B cell (primary cell): ENCODE results near the gene PRKACB. TPM values are rescaled to one million over a fixed set of nuclear protein-coding genes. Genes with fewer than 3 reads are reported as not detected.

Experiments
- ATAC-seq: fragments of 200-7000 bp; cut with Tn5 transposase; one replicate; pipeline ENCODE4 v1.10.0; 2021; ENCODE audit warnings: low read depth, mild to moderate bottlenecking, moderate number of reproducible peaks, moderate library complexity
- CTCF ChIA-PET: fragments of 350-600 bp; sonication (Branson Sonifier 250); formaldehyde crosslinking; loops from one replicate; lab custom pipeline; 2021; ENCODE audit warnings: antibody characterized with exemption, inconsistent platforms; lab: Charles Lee
- POLR2A ChIA-PET: fragments of 350-600 bp; sonication (Branson Sonifier 250); formaldehyde crosslinking; loops from one replicate; lab custom pipeline; 2021; ENCODE audit warnings: antibody characterized with exemption; lab: Charles Lee
- DNase-seq: peaks from one replicate; pipeline ENCODE4 v3.0.0; 2013
- H2AFZ ChIP-seq: 2 replicates; pipeline ENCODE4 v1.6.1; 2012; ENCODE audit warnings: mild to moderate bottlenecking, low read depth, low read length; ENCODE audit not compliant: insufficient read depth, poor library complexity, severe bottlenecking
- H3K27ac ChIP-seq, 2 donors: 1 replicate in 1 of 2; 2 replicates in 1 of 2; pipeline ENCODE4 v1.5.1; 2012 to 2013; ENCODE audit warnings: low read length in 2 of 2, mild to moderate bottlenecking in 2 of 2, moderate library complexity in 1 of 2
- H3K27me3 ChIP-seq, 4 experiments: fragments of 200-600 bp in 1 of 4; sonication (generic) in 1 of 4; replicated peaks in 1 of 4; 1 replicate in 2 of 4; 2 replicates in 2 of 4; pipeline versions ENCODE4 v1.6.1 to v1.7.0; 2013 to 2016; ENCODE audit warnings: low read length in 3 of 4, mild to moderate bottlenecking in 2 of 4, mixed read lengths in 1 of 4, moderate library complexity in 1 of 4; ENCODE audit not compliant: insufficient read depth in 4 of 4, control insufficient read depth in 3 of 4; ENCODE audit errors: control extremely low read depth in 1 of 4
- H3K36me3 ChIP-seq, 2 experiments: replicated peaks in 1 of 2; 1 replicate in 1 of 2; 2 replicates in 1 of 2; pipeline versions ENCODE4 v1.6.1 to v1.7.1; 2013; ENCODE audit warnings: low read length in 1 of 2; ENCODE audit not compliant: insufficient read depth in 2 of 2, control insufficient read depth in 1 of 2; ENCODE audit errors: control extremely low read depth in 1 of 2, extremely low read depth in 1 of 2
- H3K4me1 ChIP-seq, 2 donors: fragments of 200-600 bp in 1 of 2; sonication (generic) in 1 of 2; 1 replicate in 1 of 2; 2 replicates in 1 of 2; pipeline versions ENCODE4 v1.5.1 to v1.6.1; 2013 to 2017; ENCODE audit warnings: low read length in 2 of 2; ENCODE audit not compliant: control insufficient read depth in 2 of 2, insufficient read depth in 2 of 2
- H3K4me2 ChIP-seq: replicated peaks from 2 replicates; pipeline ENCODE3; 2012; ENCODE audit warnings: mild to moderate bottlenecking, low read depth, low read length; ENCODE audit not compliant: poor library complexity, severe bottlenecking
- H3K4me3 ChIP-seq, 5 experiments: fragments of 200-600 bp in 1 of 5; sonication (generic) in 1 of 5; 1 replicate in 3 of 5; 2 replicates in 2 of 5; pipeline versions ENCODE4 v1.5.1 to v1.7.0; 2011 to 2016; ENCODE audit warnings: low read length in 4 of 5, mild to moderate bottlenecking in 4 of 5, low read depth in 2 of 5, control low read depth in 1 of 5, moderate library complexity in 1 of 5; ENCODE audit not compliant: insufficient read depth in 1 of 5; ENCODE audit errors: control extremely low read depth in 1 of 5, extremely low read depth in 1 of 5
- H3K79me2 ChIP-seq: fragments of 200-600 bp; sonication (generic); one replicate; pipeline ENCODE4 v1.6.0; 2016; ENCODE audit warnings: low read length; ENCODE audit not compliant: control insufficient read depth, insufficient read depth
- H3K9ac ChIP-seq: fragments of 200-600 bp; sonication (generic); 2 replicates; pipeline ENCODE4 v1.6.1; 2017; ENCODE audit warnings: mild to moderate bottlenecking, low read length, moderate library complexity
- H3K9me3 ChIP-seq, 3 donors: one replicate each; pipeline versions ENCODE4 v1.6.1 to v1.7.1; 2013; ENCODE audit warnings: low read length in 2 of 3; ENCODE audit not compliant: control insufficient read depth in 2 of 3, insufficient read depth in 1 of 3; ENCODE audit errors: control extremely low read depth in 1 of 3
- H4K20me1 ChIP-seq: 2 replicates; pipeline ENCODE4 v1.6.0; 2012; ENCODE audit warnings: mild to moderate bottlenecking, low read length; ENCODE audit not compliant: insufficient read depth, control insufficient read depth, poor library complexity, severe bottlenecking
- H3K27ac Mint-ChIP-seq: one replicate; pipeline ENCODE4 v1.8.0; 2021; ENCODE audit warnings: mixed read lengths
- H3K27me3 Mint-ChIP-seq: one replicate; pipeline ENCODE4 v1.8.0; 2021; ENCODE audit warnings: mixed read lengths
- H3K4me1 Mint-ChIP-seq: one replicate; pipeline ENCODE4 v1.8.0; 2021; ENCODE audit warnings: mixed read lengths
- H3K4me3 Mint-ChIP-seq: one replicate; pipeline ENCODE4 v1.8.0; 2021; ENCODE audit warnings: mixed read lengths
- H3K9me3 Mint-ChIP-seq: one replicate; pipeline ENCODE4 v1.8.0; 2022; ENCODE audit warnings: mixed read lengths; ENCODE audit not compliant: insufficient read depth
- CTCF ChIP-seq: fragments of 200-600 bp; IDR thresholded peaks from one replicate; pipeline ENCODE4 v1.8.0; 2022; ENCODE audit warnings: antibody characterized with exemption, mild to moderate bottlenecking
- EZH2 ChIP-seq: IDR thresholded peaks from 2 replicates; pipeline ENCODE4 v1.6.1; 2012; ENCODE audit warnings: borderline replicate concordance, low read depth, mild to moderate bottlenecking, moderate library complexity, low read length; ENCODE audit not compliant: insufficient read depth, poor library complexity, severe bottlenecking
- WGBS: methylation state at CpG from one replicate; pipeline ENCODE4 v1.1.5; 2013; ENCODE audit warnings: missing lambda C conversion rate; ENCODE audit not compliant: insufficient coverage; 5-methylcytosine and 5-hydroxymethylcytosine counted together
- intact Hi-C: fragments of 100-400 bp; cut with micrococcal nuclease; formaldehyde crosslinking; loops from one replicate; pipeline ENCODE4 v1.10.0; 2022
- polyA plus RNA-seq: library from polyadenylated mRNA; depleted of rRNA; stranded (reverse); fragments of >200 nt; gene quantifications from 2 replicates; pipeline ENCODE4 v1.2.3, GENCODE V29; 2012
- total RNA-seq, 2 donors: library from RNA; stranded (reverse); fragments of 120-200 nt in 1 of 2; gene quantifications; 1 replicate in 1 of 2; 2 replicates in 1 of 2; pipeline versions ENCODE4 v1.2.3 to v1.2.4, GENCODE V29; 2013 to 2022

Gene PRKACB
- total and polyA plus RNA-seq, 2 donors (not counting 1 experiment from before 2014, with no cell fraction given) = 14.9 to 53.9 TPM

GRCh38 chr1:84096176-84096575, 47.9 kb upstream of the PRKACB start:
- no peak overlapping the region for H3K4me2 ChIP-seq
- no peaks in the 10 kb centered on the region for H3K36me3 ChIP-seq
- no peak overlapping the region for H3K9ac ChIP-seq
- peaks cover 8% of the 10 kb centered on the region for H3K79me2 ChIP-seq
- H3K9me3 ChIP-seq = no peaks in the 10 kb centered on the region
- Mint-ChIP-seq H3K4me3 (no peak overlapping the region), H3K9me3 (no peaks in the 10 kb centered on the region), H3K4me1 (peaks cover 2% of the 10 kb centered on the region), H3K27ac (no peak overlapping the region), H3K27me3 (no peaks in the 10 kb centered on the region)
- H4K20me1 ChIP-seq = no peaks in the 10 kb centered on the region
- H3K4me3 ChIP-seq = no peak overlapping the region
- no peak for TF ChIP-seq CTCF
- no peak for TF ChIP-seq EZH2
- H3K4me1 ChIP-seq = peaks cover 0 to 1% of the 10 kb centered on the region in 2 donors
- ATAC-seq (no peak), DNase-seq (no peak)
- ChIA-PET POLR2A (no interaction called here), CTCF (no interaction called here)
- H2AFZ ChIP-seq = no peak overlapping the region
- no peaks in the 10 kb centered on the region for H3K27me3 ChIP-seq
- intact Hi-C loops = no loop called here
- H3K27ac ChIP-seq = no peak overlapping the region

- ChIA-PET CTCF (no interaction called here), POLR2A (no interaction called here)
- H3K4me3 Mint-ChIP-seq = no peak overlapping the region
- intact Hi-C loops = no loop called here
- H2AFZ ChIP-seq = no peak overlapping the region
- H3K9me3 ChIP-seq = no peaks in the 10 kb centered on the region
- H3K4me1 Mint-ChIP-seq = no peaks in the 10 kb centered on the region
- no peak for DNase-seq
- H4K20me1 ChIP-seq = no peaks in the 10 kb centered on the region
- H3K27ac ChIP-seq = no peak overlapping the region
- no CpG with 5 or more reads among the region's 1 CpG for WGBS
- no peak overlapping the region for H3K4me3 ChIP-seq
- H3K27me3 ChIP-seq = no peaks in the 10 kb centered on the region
- ATAC-seq = no peak
- no peaks in the 10 kb centered on the region for H3K36me3 ChIP-seq
- no peaks in the 10 kb centered on the region for H3K9me3 Mint-ChIP-seq
- H3K4me2 ChIP-seq = no peak overlapping the region
- H3K27me3 Mint-ChIP-seq = no peaks in the 10 kb centered on the region
- no peak overlapping the region for H3K9ac ChIP-seq
- TF ChIP-seq CTCF = no peak
- no peak for TF ChIP-seq EZH2
- no peaks in the 10 kb centered on the region for H3K4me1 ChIP-seq
- H3K27ac Mint-ChIP-seq = no peak overlapping the region
- peaks cover 5% of the 10 kb centered on the region for H3K79me2 ChIP-seq
Observed at GRCh38 chr1:84101204-84101603, 42.9 kb upstream of the PRKACB start.
